ENCODE data around the gene SLFN12L. TPM values are rescaled to one million over a fixed set of nuclear protein-coding genes. Genes with fewer than 3 reads are reported as not detected.

SLFN12L gene
- total RNA-seq, 4 donors from 2014 or later, result 1.2 to 3.5 (median 1.6) TPM

- no peak overlapping the region for H3K27ac ChIP-seq
- WGBS, 2 donors, result 83 to 85% methylated on average over 1 of the region's 1 CpG
- TF ChIP-seq CTCF (IDR thresholded peaks at IDR 0.05) (no peak), POLR2A (IDR thresholded peaks at IDR 0.05) (no peak)
- no peak overlapping the region for H3K4me3 ChIP-seq (replicated peaks in 1 of 3)
- H3K36me3 ChIP-seq, result no peaks in the 10 kb centered on the region
- peaks cover 3% of the 10 kb centered on the region for H3K27me3 ChIP-seq
- intact Hi-C loops (cut with DNase I), result no loop called here
- no peaks in the 10 kb centered on the region for H3K4me1 ChIP-seq
- no peaks in the 10 kb centered on the region for H3K9me3 ChIP-seq
- no peak for DNase-seq
Observed at GRCh38 chr17:35546487-35546886, 9.0 kb upstream of the SLFN12L start.

GRCh38 chr17:35545150-35545549, 7.7 kb upstream of the SLFN12L start:
- H3K9me3 ChIP-seq, result no peaks in the 10 kb centered on the region
- WGBS, 2 donors, result 89 to 92% methylated on average over 1 of the region's 1 CpG
- TF ChIP-seq CTCF (IDR thresholded peaks at IDR 0.05) (no peak), POLR2A (IDR thresholded peaks at IDR 0.05) (no peak)

GRCh38 chr17:35543856-35544255, 6.4 kb upstream of the SLFN12L start:
- TF ChIP-seq POLR2A (IDR thresholded peaks at IDR 0.05) (no peak), CTCF (IDR thresholded peaks at IDR 0.05) (no peak)
- no peak overlapping the region for H3K27ac ChIP-seq
- no peaks in the 10 kb centered on the region for H3K36me3 ChIP-seq
- no peaks in the 10 kb centered on the region for H3K9me3 ChIP-seq
- no peak for DNase-seq
- H3K27me3 ChIP-seq, result peaks cover 3% of the 10 kb centered on the region
- peaks cover 0 to 3% of the 10 kb centered on the region in 2 donors for H3K4me1 ChIP-seq
- no peak overlapping the region for H3K4me3 ChIP-seq (replicated peaks in 1 of 3)
- intact Hi-C loops (cut with DNase I), result no loop called here
- WGBS, 2 donors, result 61 to 76% methylated on average over 1 of the region's 1 CpG

More at GRCh38 chr17:35545150-35545549, 7.7 kb upstream of the SLFN12L start:
- H3K27ac ChIP-seq, result no peak overlapping the region
- H3K36me3 ChIP-seq, result no peaks in the 10 kb centered on the region
- intact Hi-C loops (cut with DNase I), result no loop called here
- no peak overlapping the region for H3K4me3 ChIP-seq (replicated peaks in 1 of 3)
- no peak for DNase-seq
- no peaks in the 10 kb centered on the region for H3K4me1 ChIP-seq
- H3K27me3 ChIP-seq, result peaks cover 3% of the 10 kb centered on the region

- Histone ChIP-seq H3K4me1 (peaks cover 0 to 3% of the 10 kb centered on the region in 2 donors), H3K9me3 (no peaks in the 10 kb centered on the region), H3K36me3 (no peaks in the 10 kb centered on the region), H3K27me3 (peaks cover 3% of the 10 kb centered on the region), H3K4me3 (replicated peaks in 1 of 3) (no peak overlapping the region), H3K27ac (no peak overlapping the region)
- intact Hi-C loops (cut with DNase I), result no loop called here
- DNase-seq, result no peak
- TF ChIP-seq CTCF (IDR thresholded peaks at IDR 0.05) (no peak), POLR2A (IDR thresholded peaks at IDR 0.05) (no peak)
Observed at GRCh38 chr17:35542990-35543389, 5.5 kb upstream of the SLFN12L start.

GRCh38 chr17:35541434-35541833, 4.0 kb upstream of the SLFN12L start:
- Histone ChIP-seq H3K4me3 (replicated peaks in 1 of 3) (no peak overlapping the region), H3K27ac (peak overlapping the region in 2 of 3 donors; percentile 46 to 48), H3K9me3 (no peaks in the 10 kb centered on the region), H3K36me3 (no peaks in the 10 kb centered on the region), H3K27me3 (peaks cover 3% of the 10 kb centered on the region), H3K4me1 (peaks cover 0 to 3% of the 10 kb centered on the region in 2 donors)
- 45 to 76% methylated on average over 1 of the region's 1 CpG for WGBS, 2 donors
- TF ChIP-seq CTCF (IDR thresholded peaks at IDR 0.05), result no peak
- TF ChIP-seq POLR2A (IDR thresholded peaks at IDR 0.05), result no peak
- intact Hi-C loops (cut with DNase I), result no loop called here
- DNase-seq, result no peak
